NCI-H524 (cell line): ENCODE measurements around the gene CYTH4.
A peak's percentile ranks its signal among the peaks of the same experiment; 100 is the strongest.
"Not testable (repeated sequence)": the region's sequence is repeated elsewhere in the genome, so short reads cannot be mapped to it uniquely, and the experiment has no call there.

Source experiments
- DNase-seq, 2 experiments: peaks; one replicate each; lab custom pipeline; 2025; lab: John Stamatoyannopoulos, UW

CYTH4 gene

DNA sequence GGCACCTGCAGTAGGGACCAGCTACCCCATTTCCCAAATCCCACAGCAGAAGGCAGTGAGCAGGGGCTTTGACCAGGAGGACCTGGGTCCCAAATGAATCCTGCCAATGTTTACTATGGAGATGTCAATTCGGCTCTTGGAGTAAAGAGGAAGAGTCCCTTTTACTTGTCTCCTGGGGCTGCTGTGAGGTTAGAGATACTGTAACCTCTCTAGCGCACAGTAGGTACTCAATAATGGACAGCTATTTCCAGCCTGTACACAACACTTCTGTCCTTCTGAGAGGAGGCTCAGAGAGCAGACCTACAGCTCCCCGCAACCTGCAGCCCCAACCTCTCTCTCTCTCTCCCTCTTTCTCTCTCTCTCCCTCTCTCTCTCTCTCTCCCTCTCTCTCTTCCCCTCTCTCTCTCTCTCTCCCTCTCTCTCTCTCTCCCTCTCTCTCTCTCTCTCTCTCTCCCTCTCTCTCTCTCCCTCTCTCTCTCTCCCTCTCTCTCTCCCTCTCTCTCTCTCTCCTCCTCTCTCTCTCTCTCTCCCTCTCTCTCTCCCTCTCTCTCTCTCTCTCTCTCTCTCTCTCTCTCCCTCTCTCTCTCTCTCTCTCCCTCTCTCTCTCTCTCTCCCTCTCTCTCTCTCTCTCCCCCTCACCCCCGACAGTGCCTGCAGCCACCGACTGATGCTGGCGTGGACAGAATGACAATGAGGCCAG is 46.4 kb downstream of the CYTH4 start:
- not testable (repeated sequence) for DNase-seq

DNA sequence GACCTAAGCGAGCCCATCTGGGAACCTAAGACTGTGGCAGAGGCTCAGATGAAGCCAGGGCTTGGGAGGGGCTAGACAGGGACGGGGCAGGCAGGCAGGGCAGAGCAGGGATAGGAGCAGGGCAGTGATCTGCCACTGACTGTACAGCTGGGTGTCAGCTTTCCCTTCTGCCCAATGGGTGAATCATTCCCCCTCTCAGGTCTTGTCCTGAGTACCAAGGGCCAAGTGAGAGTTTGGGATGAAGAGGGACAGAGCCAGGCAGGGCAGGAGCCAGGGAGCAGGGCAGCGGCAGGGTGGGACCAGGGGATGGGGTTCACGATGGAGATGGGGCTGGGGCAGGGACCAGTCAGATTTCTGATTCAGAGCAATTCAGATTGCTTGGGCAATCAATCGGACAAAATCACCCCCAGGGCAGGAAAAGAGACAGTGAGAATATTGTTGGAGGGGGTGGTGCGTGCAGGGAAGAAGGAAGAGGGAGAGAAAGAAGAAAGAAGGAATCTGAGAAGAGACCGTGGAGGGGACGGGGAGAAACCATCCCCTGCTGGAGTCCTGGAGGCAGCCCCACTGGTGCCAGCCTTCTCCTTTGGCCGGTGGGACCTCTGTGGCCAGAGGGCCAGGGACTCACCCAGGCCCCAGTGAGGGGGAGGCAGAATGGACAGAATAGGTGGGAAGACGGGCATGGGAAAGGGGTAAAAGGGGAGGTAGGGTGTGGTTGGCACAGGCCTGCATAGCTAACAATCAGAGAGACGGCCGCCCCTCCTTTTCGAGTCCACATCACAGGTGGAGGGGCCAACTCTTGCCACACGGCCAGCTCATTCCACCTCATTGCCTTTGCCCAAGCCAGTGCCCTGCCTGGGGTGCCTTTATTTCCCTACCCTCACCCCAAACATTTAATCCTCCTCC is 47.2 kb downstream of the CYTH4 start:
- DNase-seq = peak in 1 of 2 experiments; percentile 23

DNA sequence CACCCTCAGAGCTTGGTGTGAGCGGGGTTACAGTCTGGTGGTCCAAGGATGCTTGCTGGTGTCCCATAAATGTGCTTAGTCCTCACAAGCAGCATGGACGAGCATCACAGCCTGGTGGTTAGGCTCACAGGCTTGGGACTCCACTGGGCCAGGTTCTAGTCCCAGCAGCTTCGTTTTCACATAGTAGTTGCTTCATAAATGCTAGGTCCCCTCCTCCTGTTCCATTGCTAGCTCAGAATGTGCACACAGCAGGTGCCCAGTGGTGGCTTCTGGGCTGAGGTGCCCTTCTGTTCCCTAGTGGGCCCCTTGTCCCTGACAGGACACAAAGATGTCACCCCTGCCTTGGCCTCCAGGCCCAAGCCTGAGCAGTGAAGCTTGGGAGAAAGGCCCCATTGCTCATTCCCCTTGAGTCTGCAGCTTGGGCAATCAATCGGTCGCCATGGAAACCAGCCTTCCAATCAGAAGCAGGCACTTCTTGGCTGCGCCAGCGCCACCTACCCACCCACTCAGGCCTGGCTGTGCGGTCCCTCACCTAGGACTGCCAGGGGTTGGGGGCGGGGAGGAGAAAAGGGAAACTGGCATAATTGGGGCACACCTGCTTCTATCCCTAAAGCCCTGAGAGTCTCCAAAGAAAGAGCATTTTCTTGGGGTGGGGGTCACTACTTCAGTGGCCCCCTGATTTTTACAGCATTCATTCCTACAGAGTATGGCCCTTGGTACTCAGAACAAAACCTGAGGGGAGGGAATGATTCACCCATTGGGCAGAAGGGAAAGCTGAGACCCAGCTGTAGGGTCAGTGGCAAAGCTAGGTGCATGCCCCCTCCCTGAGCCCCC is 48.1 kb downstream of the CYTH4 start:
- peak; percentile 85 to 95 for DNase-seq

DNA sequence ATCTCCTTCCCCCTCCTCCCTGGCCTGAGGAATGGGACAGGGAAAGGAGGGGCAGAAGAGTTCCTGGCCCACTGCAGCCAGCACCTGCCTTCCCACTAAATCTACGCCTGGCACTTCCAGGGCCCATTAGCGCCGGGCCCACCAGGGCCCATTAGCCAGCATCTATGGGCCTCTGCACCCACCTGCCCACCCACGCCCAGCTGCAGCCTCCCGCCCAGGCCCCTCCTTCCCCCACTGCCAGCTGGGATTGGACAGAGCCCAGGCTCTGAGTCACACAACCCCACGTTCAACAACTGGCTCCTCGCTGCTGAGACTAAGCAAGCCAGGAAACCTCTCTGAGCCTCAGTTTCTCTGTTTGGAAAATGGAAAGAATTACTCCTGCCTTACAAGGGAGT is 48.7 kb downstream of the CYTH4 start:
- DNase-seq = peak in 1 of 2 experiments; percentile 60

DNA sequence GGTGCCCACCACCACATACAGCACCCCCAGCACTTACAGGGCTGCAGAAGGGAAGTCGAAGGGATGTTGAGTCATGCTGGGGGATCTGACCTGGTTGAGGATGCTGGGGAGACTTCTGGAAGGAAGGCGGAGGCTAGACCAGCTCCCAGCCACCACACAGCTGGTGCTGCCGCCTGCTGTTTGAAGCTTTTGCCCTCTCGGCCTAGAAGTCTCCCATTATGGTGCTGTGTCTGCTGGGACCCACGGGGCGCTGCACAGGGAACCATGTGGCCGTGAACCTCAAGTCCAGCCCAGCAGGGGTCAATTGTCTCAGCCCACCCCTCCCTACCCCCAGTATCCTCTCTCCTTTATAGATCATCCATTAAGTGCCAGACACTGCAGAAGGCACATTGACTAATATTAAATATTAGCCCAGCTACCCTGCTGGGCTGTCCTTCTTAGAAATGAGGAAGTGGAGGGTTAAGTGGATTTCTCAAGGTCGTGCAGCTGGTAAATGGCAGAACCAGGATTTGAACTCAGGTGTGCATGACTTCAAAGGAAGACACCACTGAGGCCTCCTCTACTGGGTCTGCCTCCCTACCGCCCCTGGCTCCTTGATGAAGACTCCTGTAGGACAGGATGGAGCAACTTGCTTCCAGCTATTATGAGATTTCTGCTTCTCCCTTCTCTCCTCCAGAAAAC is 49.7 kb downstream of the CYTH4 start:
- no peak for DNase-seq

DNA sequence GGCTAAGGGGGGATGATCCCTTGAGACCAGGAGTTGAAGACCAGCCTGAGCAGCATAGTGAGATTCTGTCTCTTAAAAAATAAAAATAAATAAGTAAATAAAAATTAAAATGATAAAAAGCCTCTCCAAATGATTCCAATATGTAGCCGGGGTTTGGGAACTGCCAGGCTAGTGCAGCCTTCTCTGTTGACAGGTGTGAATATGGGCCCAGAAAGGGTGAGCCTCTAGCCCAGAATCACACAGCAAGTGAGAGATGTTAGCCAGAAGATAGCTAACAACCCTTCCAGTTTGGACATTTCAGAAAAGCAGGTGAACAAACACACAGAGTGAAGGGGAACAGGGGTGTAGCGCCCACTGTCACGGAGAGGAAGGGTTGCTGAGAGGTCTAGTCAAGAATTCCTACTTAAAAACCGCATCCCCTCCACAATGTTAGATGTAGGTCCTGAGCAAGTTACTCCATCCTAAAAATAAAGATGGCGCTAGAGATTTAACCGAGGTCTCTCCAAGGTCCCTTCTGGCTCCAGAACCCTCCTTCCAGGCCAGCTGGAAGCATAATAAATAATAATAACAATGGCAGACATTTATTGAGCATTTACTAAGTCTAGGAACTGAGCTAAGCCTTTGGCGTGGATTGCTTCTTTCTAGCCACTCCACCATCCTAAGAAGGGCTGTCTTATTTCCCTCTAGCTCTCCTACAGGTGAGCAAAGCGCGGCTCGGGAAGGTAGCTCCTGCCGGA is 51.6 kb downstream of the CYTH4 start:
- peak in 1 of 2 experiments; percentile 55 for DNase-seq

DNA sequence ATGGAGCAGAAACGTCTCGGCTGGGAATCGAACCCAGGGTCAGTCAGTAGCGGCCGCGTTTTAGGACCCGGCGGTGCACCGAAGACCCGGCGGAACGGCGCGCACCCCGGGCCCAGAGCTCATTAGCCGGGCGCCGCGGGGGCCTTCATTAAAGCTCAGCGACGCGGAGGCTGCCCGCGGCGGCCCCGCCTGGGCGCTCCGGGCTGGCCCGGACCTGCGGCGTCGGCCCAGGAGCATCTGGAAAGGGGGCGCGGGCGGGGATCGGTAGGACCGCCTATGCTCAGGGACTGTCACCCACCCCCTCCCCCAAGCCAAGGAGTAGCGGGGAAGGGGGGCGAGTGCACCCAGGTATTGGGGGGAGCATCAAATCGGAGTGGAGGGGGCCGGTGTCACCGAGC is 52.2 kb downstream of the CYTH4 start:
- DNase-seq = no peak

DNA sequence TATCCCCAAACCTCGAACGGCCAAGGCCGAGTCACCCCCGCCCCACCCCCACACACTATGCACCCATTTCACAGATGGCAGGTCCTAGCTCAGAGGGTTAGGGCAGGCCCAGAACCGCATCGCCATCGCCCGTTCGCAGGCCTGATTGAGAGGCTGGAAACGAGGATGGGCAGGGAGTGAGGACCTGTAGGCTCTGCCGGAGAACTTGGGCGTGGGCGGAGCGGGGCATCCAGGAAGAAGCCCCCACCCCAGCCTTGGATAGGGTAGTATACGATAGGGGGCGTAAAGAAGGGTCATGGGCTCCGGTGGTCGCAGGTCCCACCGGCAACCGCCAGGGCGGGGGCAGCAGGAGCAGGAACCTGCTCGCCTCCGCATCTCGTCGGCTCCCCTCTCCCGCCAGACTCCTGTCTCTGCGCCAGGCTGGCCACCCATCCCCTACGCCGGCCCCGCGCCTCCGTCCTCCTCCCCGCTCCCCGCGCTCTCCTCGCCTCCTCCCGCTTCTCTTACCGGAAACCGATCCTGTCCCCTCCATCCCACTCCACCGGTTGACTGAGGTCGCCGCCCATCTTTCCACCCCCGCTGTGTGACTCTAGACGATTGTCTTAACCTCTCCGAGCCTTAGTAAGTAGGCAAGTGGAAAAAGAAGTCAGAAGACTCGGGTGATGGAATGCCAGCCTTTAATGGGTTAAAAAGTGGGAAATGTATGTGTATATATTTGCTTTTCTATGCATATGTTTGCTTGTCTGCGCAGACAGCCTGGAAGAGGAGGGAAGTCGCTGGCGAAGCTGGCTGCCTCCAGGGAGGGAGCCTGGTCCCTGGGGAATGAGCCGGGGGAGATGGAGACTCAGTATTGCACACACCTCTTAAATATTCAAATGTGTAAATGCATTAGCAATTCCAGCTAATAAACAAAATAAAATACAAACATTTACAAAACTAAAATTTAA is 52.8 kb downstream of the CYTH4 start:
- DNase-seq = peak in 1 of 2 experiments; percentile 21

DNA sequence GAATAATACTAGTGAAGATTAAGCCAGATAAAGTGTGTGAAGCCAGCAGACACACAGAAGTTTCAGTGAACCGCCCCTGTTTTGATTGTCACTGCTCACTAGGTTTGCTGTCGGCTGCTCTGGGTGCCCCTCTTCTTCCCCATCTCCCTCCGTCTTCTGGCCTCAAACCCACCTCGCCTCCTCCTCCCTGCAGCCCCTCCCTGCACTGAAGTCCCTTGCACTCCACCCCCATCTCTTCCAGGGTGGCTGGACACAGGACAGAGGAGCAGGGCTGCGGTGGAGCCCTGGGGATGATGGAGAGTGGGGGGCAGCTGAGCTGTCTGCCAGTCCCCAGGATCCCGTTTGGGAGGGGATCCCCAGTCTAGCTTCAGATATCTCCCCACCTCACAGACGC is 53.5 kb downstream of the CYTH4 start:
- DNase-seq = no peak

DNA sequence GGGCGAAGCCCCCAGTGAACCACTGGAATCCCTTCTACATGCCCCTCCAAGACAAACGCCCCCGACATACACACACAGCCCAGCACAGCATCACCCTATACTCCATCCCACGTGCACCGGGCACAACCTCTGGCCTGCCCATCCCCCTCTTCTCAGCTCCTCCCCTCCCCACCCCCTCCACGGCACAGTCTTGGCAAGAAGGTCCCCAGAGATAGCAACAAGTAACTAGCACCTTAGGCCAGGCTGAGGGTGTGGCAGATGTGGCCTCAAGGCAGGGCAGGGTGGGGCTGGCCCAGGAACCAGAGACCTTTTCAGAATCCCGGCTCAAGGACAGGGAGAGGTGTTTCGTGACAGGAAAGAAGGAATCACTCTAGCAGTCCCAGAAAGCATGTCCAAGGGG is 54.3 kb downstream of the CYTH4 start:
- DNase-seq = no peak

DNA sequence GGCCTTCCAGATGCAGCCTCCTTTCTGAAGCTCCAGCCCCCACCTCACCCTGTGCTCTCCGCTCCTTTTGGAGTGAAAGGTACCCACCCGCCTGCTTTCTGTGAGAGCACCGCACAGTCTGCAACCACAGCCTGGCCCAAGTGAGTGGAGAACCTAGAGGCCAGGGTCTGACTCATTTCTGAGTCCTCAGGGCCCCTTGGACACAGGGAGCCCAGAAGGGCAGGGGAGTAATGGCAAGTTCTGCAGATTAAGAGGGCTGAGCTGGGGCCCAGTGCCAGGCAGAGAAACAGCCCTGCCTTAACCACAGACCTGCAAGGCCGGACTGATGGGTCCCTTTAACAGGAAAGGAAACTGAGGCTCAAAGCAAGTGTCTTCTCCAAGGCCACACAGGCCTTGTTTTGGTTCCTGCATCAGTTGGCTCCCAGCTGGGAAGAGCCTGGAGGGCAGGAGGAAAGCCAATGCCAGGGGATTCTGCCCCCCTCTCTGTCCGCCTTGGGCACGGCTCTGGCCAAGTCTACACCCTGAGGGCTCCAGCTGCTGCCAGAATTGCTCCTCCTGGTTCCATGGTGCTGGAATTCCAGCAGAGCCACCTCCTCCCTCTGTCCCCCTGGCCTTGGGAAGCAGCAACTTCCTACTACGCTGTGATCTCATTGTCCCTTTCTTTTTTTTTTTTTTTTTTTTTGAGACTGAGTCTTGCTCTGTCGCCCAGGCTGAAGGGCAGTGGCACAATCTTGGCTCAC is 55.1 kb downstream of the CYTH4 start:
- no peak for DNase-seq

DNA sequence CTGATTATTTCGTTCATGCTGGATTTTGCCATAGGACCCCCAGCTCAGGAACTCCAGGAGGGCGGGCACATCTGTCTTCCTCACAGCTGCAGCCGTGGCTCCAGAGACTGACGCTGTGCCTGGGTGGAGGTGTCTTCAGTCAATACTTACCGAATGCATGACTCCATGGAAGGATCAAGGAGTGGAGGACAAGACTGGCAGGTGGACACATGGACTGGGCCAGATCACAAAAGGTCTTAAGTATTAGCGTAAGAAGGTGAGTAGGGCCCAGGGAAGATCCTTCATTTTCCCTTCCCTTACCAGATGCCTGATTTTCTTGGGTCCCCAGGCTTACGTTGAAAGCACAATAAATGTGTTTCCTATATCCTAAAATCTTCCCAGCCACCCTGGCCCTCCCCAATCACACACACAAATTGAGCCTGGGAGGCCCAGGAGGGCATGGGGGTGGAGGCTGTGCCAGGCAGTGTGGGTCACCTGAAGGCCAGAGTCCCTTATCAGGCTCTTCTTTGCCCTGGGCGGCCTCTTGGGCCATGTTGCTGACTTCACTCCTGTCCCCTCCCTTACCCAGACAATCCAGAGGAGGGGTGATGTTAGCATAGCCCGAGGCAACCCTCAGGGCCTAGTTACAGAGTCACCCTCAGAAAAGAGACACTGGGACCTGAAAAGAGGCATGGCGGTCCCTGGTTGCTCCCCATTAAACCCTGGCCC is 56.4 kb downstream of the CYTH4 start:
- DNase-seq = no peak

DNA sequence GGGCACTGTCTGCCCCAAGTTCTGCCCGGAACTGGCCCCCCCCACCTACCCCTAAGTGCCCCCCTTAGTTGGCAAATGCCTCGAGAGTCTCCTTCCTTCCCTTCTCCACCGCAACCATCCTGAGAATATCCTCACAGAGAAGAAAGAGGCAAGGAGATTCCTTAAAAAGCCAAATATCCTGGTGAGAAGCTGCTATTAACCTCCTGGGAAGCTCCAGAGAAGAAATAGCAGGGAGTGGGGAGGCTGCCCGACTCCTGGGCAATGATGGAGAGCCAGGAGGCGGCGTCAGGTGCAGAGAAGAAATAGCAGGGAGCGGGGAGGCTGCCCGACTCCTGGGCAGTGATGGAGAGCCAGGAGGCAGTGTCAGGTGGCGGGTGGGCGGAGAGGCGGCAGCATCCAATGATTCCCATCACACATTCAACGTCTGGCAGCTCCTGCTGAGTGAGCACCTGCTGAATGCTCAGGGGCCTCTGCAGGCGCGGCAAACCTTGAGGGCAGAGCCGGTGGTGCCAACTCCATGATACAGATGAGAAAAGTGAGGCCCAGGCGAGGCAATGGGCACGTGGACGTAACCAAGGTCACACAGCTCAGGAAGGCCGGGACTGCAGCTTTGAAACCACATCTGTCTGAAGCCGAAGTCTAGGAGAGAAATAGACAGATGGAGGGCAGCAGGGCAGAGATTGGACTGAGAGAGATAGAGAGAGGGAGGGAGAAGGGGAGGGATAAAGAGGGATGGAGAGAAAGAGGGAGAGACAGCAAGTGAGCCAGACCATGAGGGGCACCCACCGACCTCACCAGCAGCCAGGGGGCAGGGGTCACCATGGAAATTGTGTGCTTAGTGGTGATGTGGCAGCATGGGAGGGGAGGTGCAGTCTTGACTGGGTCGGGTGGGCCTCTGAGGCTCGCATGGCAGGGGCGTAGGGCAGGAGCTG is 58.3 kb downstream of the CYTH4 start:
- peak; percentile 61 to 84 for DNase-seq

DNA sequence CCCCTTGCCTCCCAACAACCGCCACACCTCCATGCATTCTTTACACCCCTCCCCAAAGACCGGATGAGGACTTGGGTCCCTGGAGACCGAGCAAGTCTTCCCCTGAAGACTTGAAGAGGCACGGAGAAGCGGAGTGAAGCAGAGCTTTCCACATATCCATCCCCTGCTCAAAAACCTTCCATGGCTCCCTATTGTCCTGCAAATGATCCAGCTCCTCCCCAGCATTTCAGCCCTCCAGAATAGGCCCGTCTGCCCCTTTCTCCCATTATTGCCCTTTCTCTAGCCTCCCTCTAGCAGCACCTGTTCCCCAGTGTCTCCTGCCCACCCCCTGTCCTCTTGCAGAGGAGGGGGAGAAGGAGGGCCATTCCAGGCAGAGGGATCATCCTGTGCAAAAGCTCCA is 59.8 kb downstream of the CYTH4 start:
- DNase-seq = no peak

DNA sequence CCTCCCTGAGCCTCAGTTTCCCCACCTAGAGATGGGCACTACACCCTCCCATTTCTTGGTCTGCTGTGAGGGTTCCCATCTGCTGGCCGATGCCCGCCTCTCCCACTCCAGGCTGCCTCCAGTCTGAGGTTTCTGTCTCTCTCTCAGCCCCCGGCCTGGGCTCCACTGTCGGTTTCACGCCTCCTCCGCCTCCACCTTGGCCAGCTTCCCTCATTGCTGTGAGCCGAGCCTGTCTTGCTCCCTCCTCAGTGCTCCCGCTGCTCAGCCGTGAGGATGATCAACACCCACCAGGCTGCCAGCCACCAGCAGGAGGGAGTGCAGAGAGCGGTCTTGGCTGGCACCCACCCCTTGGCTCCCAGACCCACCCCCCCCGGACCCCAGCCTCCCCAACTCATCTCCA is 61.0 kb downstream of the CYTH4 start:
- no peak for DNase-seq

DNA sequence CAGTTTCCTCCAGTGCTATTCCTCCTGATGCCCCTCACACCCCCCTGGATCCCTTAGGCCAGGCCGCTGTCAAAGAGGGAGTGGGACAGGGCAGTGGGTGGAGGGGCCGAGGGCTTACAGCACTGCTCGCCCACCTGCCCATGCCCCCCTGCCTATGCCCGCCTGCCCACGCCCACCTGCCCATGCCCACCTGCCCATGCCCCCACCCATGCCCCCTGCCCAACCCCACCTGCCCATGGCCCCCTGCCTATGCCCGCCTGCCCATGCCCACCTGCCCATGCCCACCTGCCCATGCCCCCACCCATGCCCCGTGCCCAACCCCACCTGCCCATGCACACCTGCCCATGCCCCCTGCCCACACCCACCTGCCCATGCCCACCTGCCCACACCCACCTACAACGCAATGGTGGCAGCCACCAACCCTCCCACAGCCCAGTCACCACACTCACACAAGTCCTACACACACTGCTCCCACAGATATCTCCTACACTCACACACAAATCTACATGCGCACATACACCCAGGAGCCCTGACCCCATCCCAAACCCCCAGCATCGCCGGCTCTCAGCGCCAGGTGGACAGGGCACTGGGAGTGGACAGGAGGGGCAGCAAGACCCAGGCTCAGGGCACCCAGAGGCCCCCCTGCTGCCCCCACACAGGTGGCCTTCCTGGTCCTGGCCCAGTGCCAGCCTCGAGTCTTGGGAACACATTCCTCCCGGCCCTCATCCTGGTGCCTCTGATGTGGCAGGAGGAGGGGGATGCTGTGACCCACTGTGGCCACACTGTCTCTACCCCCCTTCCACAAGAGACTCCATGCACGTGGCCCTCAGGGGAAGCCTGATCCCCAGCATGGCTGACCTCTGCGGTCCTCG is 61.8 kb downstream of the CYTH4 start:
- peak in 1 of 2 experiments; percentile 12 for DNase-seq
